Tibial nerve (tissue), 4 donors: ENCODE results near the gene TGM4.

ENCODE experiments used
- EP300 ChIP-seq, 2 donors: sonication (generic); formaldehyde crosslinking; IDR thresholded peaks; one replicate each; pipeline ENCODE4 v1.6.1; 2017; ENCODE audit warnings: antibody characterized with exemption in 2 of 2, mild to moderate bottlenecking in 1 of 2
- POLR2A ChIP-seq, 2 donors: fragments of 450-650 bp; IDR thresholded peaks; one replicate each; pipeline ENCODE4 v1.6.1; 2017; ENCODE audit warnings: antibody characterized with exemption in 2 of 2, mild to moderate bottlenecking in 2 of 2, moderate library complexity in 2 of 2
- TF ChIP-seq, protein P1 (sequence below), 5 experiments: fragments of 200-600 bp in 3 of 5; fragments of 450-650 bp in 2 of 5; sonication (generic) in 3 of 5; IDR thresholded peaks; one replicate each; pipeline ENCODE4 v1.5.1; 2016 to 2019; ENCODE audit warnings: antibody characterized with exemption in 5 of 5, mild to moderate bottlenecking in 3 of 5, moderate library complexity in 2 of 5

DNA sequence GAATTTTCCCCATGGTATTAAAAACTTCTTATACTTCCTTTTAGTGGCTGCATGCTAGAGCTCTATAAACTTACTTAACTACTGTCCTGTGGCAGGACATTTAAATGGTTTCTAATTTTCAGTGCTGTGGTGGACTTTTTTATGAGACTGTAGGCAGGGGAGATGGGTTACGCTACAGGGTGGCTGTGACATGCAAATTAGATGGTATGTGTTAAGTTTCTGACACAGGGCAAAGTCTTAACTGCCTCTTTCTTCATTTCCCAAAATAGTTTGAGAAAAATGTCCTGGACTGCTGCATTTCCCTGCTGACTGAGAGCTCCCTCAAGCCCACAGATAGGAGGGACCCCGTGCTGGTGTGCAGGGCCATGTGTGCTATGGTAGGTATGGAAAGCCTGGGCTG is 22.0 kb downstream of the TGM4 start:
- TF ChIP-seq, protein P1, sequence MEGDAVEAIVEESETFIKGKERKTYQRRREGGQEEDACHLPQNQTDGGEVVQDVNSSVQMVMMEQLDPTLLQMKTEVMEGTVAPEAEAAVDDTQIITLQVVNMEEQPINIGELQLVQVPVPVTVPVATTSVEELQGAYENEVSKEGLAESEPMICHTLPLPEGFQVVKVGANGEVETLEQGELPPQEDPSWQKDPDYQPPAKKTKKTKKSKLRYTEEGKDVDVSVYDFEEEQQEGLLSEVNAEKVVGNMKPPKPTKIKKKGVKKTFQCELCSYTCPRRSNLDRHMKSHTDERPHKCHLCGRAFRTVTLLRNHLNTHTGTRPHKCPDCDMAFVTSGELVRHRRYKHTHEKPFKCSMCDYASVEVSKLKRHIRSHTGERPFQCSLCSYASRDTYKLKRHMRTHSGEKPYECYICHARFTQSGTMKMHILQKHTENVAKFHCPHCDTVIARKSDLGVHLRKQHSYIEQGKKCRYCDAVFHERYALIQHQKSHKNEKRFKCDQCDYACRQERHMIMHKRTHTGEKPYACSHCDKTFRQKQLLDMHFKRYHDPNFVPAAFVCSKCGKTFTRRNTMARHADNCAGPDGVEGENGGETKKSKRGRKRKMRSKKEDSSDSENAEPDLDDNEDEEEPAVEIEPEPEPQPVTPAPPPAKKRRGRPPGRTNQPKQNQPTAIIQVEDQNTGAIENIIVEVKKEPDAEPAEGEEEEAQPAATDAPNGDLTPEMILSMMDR (IDR thresholded peaks at IDR 0.05): no peak
- no peak for TF ChIP-seq EP300 (IDR thresholded peaks at IDR 0.05)
- TF ChIP-seq POLR2A (IDR thresholded peaks at IDR 0.05): no peak
